Measurements from ENCODE around the gene CRYBG2. TPM values are rescaled to one million over a fixed set of nuclear protein-coding genes. Genes with fewer than 3 reads are reported as not detected.

The CRYBG2 gene
- total and polyA plus RNA-seq, 2 of the 13 experiments (the other 11 are each of a cell fraction or from before 2014, with no cell fraction given): 1.3 to 2.9 TPM

DNA sequence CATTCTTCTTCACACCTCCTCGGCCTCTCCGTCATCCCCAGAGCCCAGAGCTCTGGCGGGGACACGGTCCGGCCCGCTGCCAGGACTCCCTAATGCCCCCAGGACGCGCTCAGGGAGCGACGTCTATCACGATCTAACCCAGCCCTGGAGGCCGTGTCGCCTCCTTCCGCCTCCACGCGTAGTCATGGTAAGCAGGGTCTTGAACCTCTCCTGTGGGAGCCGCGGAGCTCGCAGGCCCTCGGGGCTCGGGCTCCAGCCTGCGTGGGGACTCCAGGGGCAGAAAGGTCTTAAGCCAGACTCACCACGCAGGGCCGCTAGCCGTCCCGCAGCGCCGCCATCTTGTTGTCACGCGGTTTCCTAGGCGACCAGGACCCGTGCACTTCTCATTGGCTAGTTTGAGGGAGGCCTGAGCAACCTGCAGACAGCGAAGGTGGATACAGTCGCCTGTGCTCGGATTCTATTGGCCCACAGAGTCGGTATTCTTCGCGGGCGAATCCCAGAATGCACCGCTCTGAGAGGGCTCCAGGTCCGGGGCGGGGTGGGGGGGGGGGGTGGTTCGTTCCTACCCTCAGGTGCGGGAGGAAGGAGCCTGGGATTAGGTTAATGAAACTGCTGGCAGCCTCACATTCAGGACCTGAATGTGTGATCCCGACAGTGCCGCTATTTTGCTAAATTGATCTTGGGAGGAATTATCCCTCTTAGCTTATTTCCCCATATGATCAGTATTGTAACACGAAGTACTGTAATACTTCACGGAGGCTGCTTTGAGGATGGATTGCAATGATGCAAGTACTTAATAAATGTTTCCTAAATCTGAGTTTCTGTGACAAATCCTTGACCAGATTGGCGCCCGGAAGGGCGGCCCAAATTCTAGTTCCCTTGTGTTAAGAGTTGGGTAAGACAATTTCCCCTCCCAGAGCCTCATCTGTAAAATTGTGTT, 47.4 kb downstream of the CRYBG2 start, which contains the start of gene UBXN11 (continued):
- TF ChIP-seq, protein P1, sequence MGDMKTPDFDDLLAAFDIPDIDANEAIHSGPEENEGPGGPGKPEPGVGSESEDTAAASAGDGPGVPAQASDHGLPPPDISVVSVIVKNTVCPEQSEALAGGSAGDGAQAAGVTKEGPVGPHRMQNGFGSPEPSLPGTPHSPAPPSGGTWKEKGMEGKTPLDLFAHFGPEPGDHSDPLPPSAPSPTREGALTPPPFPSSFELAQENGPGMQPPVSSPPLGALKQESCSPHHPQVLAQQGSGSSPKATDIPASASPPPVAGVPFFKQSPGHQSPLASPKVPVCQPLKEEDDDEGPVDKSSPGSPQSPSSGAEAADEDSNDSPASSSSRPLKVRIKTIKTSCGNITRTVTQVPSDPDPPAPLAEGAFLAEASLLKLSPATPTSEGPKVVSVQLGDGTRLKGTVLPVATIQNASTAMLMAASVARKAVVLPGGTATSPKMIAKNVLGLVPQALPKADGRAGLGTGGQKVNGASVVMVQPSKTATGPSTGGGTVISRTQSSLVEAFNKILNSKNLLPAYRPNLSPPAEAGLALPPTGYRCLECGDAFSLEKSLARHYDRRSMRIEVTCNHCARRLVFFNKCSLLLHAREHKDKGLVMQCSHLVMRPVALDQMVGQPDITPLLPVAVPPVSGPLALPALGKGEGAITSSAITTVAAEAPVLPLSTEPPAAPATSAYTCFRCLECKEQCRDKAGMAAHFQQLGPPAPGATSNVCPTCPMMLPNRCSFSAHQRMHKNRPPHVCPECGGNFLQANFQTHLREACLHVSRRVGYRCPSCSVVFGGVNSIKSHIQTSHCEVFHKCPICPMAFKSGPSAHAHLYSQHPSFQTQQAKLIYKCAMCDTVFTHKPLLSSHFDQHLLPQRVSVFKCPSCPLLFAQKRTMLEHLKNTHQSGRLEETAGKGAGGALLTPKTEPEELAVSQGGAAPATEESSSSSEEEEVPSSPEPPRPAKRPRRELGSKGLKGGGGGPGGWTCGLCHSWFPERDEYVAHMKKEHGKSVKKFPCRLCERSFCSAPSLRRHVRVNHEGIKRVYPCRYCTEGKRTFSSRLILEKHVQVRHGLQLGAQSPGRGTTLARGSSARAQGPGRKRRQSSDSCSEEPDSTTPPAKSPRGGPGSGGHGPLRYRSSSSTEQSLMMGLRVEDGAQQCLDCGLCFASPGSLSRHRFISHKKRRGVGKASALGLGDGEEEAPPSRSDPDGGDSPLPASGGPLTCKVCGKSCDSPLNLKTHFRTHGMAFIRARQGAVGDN (CRISPR knock-in tag; IDR thresholded peaks at IDR 0.05): peak; percentile 66
- TF ChIP-seq DNMT3B (CRISPR knock-in tag; conservative IDR thresholded peaks at IDR 0.05) (no peak), ZNF20 (CRISPR knock-in tag; IDR thresholded peaks at IDR 0.05) (no peak), ZNF567 (CRISPR knock-in tag; IDR thresholded peaks at IDR 0.05; ENCODE audit: borderline replicate concordance) (0 out of 2 replicates have a peak, but pooled peaks have one; percentile 50), ZFAT (CRISPR knock-in tag; conservative IDR thresholded peaks at IDR 0.05) (no peak), ZNF383 (CRISPR knock-in tag; IDR thresholded peaks at IDR 0.05; ENCODE audit: borderline replicate concordance) (no peak), NFRKB (IDR thresholded peaks at IDR 0.05) (no peak)
